ENCODE data around the gene ZBTB34. TPM values are rescaled to one million over a fixed set of nuclear protein-coding genes. Genes with fewer than 3 reads are reported as not detected.

ZBTB34 gene
- total RNA-seq, 1 donor from 2014 or later: 73.8 TPM

- no peak for FAIRE-seq
Observed at GRCh38 chr9:126914458-126915280, 54.2 kb downstream of the ZBTB34 start, which contains the start of gene RALGPS1. TSS of gene RALGPS1 (plus strand) at chr9:126914782. CDS start at chr9:126962290, 47,508 bp downstream.

GRCh38 chr9:126915281-126915816 is 54.9 kb downstream of the ZBTB34 start:
- FAIRE-seq: no peak
- peak; percentile 24 to 39 for DNase-seq (ENCODE audit: low spot score in 2 of 2)

More at GRCh38 chr9:126914458-126915280, 54.2 kb downstream of the ZBTB34 start, which contains the start of gene RALGPS1:
- peak; percentile 96 to 97 for DNase-seq (ENCODE audit: low spot score in 2 of 2)

- no peak for DNase-seq (ENCODE audit: low spot score in 2 of 2)
- no peak for FAIRE-seq
Observed at GRCh38 chr9:126915846-126916543, 55.6 kb downstream of the ZBTB34 start.

- DNase-seq (ENCODE audit: low spot score in 2 of 2) (no peak), FAIRE-seq (no peak)
Observed at GRCh38 chr9:126916909-126917308, 56.5 kb downstream of the ZBTB34 start.

GRCh38 chr9:126919193-126919592 is 58.8 kb downstream of the ZBTB34 start:
- DNase-seq (ENCODE audit: low spot score in 2 of 2) (no peak), FAIRE-seq (no peak)

GRCh38 chr9:126925876-126926275 is 65.4 kb downstream of the ZBTB34 start:
- DNase-seq (ENCODE audit: low spot score in 2 of 2) (no peak), FAIRE-seq (no peak)

GRCh38 chr9:126926364-126926763 is 65.9 kb downstream of the ZBTB34 start:
- DNase-seq (ENCODE audit: low spot score in 2 of 2) (no peak), FAIRE-seq (no peak)

- no peak for DNase-seq (ENCODE audit: low spot score in 2 of 2)
- FAIRE-seq: no peak
Observed at GRCh38 chr9:126927419-126927818, 67.0 kb downstream of the ZBTB34 start.

- FAIRE-seq (no peak), DNase-seq (ENCODE audit: low spot score in 2 of 2) (no peak)
Observed at GRCh38 chr9:126932871-126933321, 72.5 kb downstream of the ZBTB34 start.

- FAIRE-seq: no peak
- DNase-seq (ENCODE audit: low spot score in 2 of 2): no peak
Observed at GRCh38 chr9:126933334-126933980, 73.0 kb downstream of the ZBTB34 start.

GRCh38 chr9:126934441-126934840 is 74.0 kb downstream of the ZBTB34 start:
- no peak for FAIRE-seq
- DNase-seq (ENCODE audit: low spot score in 2 of 2): no peak

Other genes starting within 250 kb of the ZBTB34 start
- gene LMX1B, start 246.7 kb upstream of the ZBTB34 start, total RNA-seq: under 0.01 TPM
- gene ZBTB43, start 55.6 kb upstream of the ZBTB34 start, total RNA-seq: 19.6 TPM
- 53.8 TPM for gene RALGPS1, start 54.1 kb downstream of the ZBTB34 start, total RNA-seq